Neural cell (in vitro differentiated cells): ENCODE results near the gene TRIM46. TPM values are rescaled to one million over a fixed set of nuclear protein-coding genes. Genes with fewer than 3 reads are reported as not detected.
"Not testable (repeated sequence)": the region's sequence is repeated elsewhere in the genome, so short reads cannot be mapped to it uniquely, and the experiment has no call there.

Source experiments
- H2AFZ ChIP-seq: fragments of 200-600, 300-800 bp; sonication (generic), shearing (Covaris generic); 2 replicates; pipeline ENCODE4 v1.6.0; 2014; ENCODE audit warnings: low read depth, mild to moderate bottlenecking, antibody characterized with exemption, low read length, moderate library complexity
- H3F3A ChIP-seq: fragments of 200-600 bp; shearing (Covaris generic); 2 replicates; pipeline ENCODE4 v1.6.1; 2016; ENCODE audit warnings: mild to moderate bottlenecking, moderate library complexity, mixed read lengths, antibody characterized with exemption, low read length; ENCODE audit not compliant: insufficient read depth, poor library complexity, severe bottlenecking
- H3K27ac ChIP-seq: fragments of 200-600, 300-800 bp; sonication (generic), shearing (Covaris generic); 2 replicates; pipeline ENCODE4 v1.5.1; 2014; ENCODE audit warnings: mild to moderate bottlenecking, low read length, moderate library complexity
- H3K27me3 ChIP-seq: fragments of 300-800, 200-600 bp; sonication (generic), shearing (Covaris generic); 2 replicates; pipeline ENCODE4 v1.6.0; 2014; ENCODE audit warnings: mild to moderate bottlenecking, low read depth, low read length, moderate library complexity; ENCODE audit not compliant: insufficient read depth
- H3K36me3 ChIP-seq: fragments of 300-800, 200-600 bp; sonication (generic), shearing (Covaris generic); 2 replicates; pipeline ENCODE4 v1.5.1; 2014; ENCODE audit warnings: mild to moderate bottlenecking, antibody characterized with exemption, low read length, moderate library complexity; ENCODE audit not compliant: insufficient read depth
- H3K4me2 ChIP-seq: fragments of 300-800, 200-600 bp; sonication (generic), shearing (Covaris generic); 2 replicates; pipeline ENCODE4 v1.6.0; 2014; ENCODE audit warnings: mild to moderate bottlenecking, low read length
- H3K4me3 ChIP-seq: fragments of 300-800, 200-600 bp; sonication (generic), shearing (Covaris generic); 2 replicates; pipeline ENCODE4 v1.5.1; 2014; ENCODE audit warnings: mild to moderate bottlenecking, low read length, moderate library complexity
- H3K79me2 ChIP-seq: fragments of 200-600 bp; shearing (Covaris generic); replicated peaks from 2 replicates; pipeline ENCODE4 v1.6.0; 2014; ENCODE audit warnings: mild to moderate bottlenecking, low read length, moderate library complexity; ENCODE audit not compliant: insufficient read depth
- H3K9ac ChIP-seq: fragments of 300-800, 200-600 bp; sonication (generic), shearing (Covaris generic); 2 replicates; pipeline ENCODE4 v1.6.1; 2016; ENCODE audit warnings: mild to moderate bottlenecking, low read length, mixed read lengths
- H3K9me2 ChIP-seq: fragments of 200-600 bp; shearing (Covaris generic); 2 replicates; pipeline ENCODE4 v1.6.1; 2016; ENCODE audit warnings: mild to moderate bottlenecking, low read length, mixed read lengths; ENCODE audit not compliant: insufficient read depth
- H3K9me3 ChIP-seq: fragments of 200-600, 300-800 bp; sonication (generic), shearing (Covaris generic); 2 replicates; pipeline ENCODE4 v1.6.1; 2016; ENCODE audit warnings: mild to moderate bottlenecking, mixed run types, low read length, moderate library complexity, mixed read lengths
- H4K20me1 ChIP-seq: fragments of 200-600 bp; shearing (Covaris generic); 2 replicates; pipeline ENCODE4 v1.6.1; 2016; ENCODE audit warnings: mild to moderate bottlenecking, mixed run types; ENCODE audit not compliant: insufficient read depth
- EP300 ChIP-seq: fragments of 450-650 bp; conservative IDR thresholded peaks from 2 replicates; pipeline ENCODE4 v1.6.1; 2014; ENCODE audit warnings: antibody characterized with exemption, mild to moderate bottlenecking, moderate library complexity; ENCODE audit not compliant: poor library complexity, severe bottlenecking
- EZH2 ChIP-seq: fragments of 200-600, 300-800 bp; shearing (Covaris generic), sonication (generic); IDR thresholded peaks from 2 replicates; pipeline ENCODE4 v1.6.1; 2014; ENCODE audit warnings: antibody characterized with exemption, low read length, borderline replicate concordance, mild to moderate bottlenecking; ENCODE audit not compliant: insufficient read depth, poor library complexity, severe bottlenecking
- MXI1 ChIP-seq: fragments of 450-650 bp; conservative IDR thresholded peaks from 2 replicates; pipeline ENCODE4 v1.6.1; 2014; ENCODE audit warnings: antibody characterized with exemption, mild to moderate bottlenecking; ENCODE audit not compliant: poor library complexity, severe bottlenecking
- POLR2AphosphoS5 ChIP-seq: IDR thresholded peaks from 2 replicates; pipeline ENCODE4 v1.6.1; 2012
- RAD21 ChIP-seq: fragments of 450-650 bp; conservative IDR thresholded peaks from 2 replicates; pipeline ENCODE4 v1.6.1; 2014; ENCODE audit warnings: antibody characterized with exemption, mild to moderate bottlenecking, moderate library complexity
- SMC3 ChIP-seq: fragments of 450-650 bp; conservative IDR thresholded peaks from 2 replicates; pipeline ENCODE4 v1.6.1; 2014; ENCODE audit warnings: antibody characterized with exemption, mild to moderate bottlenecking, moderate library complexity; ENCODE audit not compliant: poor library complexity
- TAF1 ChIP-seq: IDR thresholded peaks from 2 replicates; pipeline ENCODE4 v1.6.1; 2012; ENCODE audit warnings: low read depth
- polyA plus RNA-seq: library from polyadenylated mRNA; depleted of rRNA; stranded (reverse); fragments of >200 nt; gene quantifications from 2 replicates; pipeline ENCODE4 v1.2.3, GENCODE V29; 2014
- TF ChIP-seq, protein P1 (sequence below): fragments of 450-650 bp; IDR thresholded peaks from 2 replicates; pipeline ENCODE4 v1.5.1; 2014; ENCODE audit warnings: antibody characterized with exemption, mild to moderate bottlenecking, moderate library complexity; ENCODE audit not compliant: poor library complexity, severe bottlenecking
- TF ChIP-seq, protein P2 (sequence below): IDR thresholded peaks from 2 replicates; pipeline ENCODE4 v1.6.1; 2012; ENCODE audit warnings: borderline replicate concordance

The TRIM46 gene
- polyA plus RNA-seq, 1 donor from 2014 or later, result 31.5 TPM

DNA sequence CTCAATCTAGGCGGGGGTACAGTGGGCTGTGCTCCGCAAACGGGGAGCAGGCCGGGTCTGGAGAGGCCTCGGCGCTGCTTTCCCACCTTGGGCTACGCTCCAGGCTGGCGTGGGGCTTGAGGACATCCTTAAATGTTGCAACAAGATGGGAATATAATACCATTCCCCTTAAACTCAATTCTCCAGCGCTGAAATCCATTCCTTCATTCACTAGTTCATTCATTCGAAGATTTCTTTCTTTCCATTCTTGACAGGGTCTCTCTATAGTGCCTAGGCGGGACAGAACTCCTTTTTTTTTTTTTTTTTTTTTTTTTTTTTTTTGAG lies 33.1 kb upstream of the TRIM46 start:
- H3K9me3 ChIP-seq, result no peaks in the 10 kb centered on the region
- H3F3A ChIP-seq, result no peaks in the 10 kb centered on the region
- peak overlapping the region; percentile 69 for H3K4me2 ChIP-seq
- no peaks in the 10 kb centered on the region for H3K36me3 ChIP-seq
- H3K27me3 ChIP-seq, result no peaks in the 10 kb centered on the region
- peak overlapping the region; percentile 99 for H3K4me3 ChIP-seq
- no peaks in the 10 kb centered on the region for H4K20me1 ChIP-seq
- H3K9me2 ChIP-seq, result no peaks in the 10 kb centered on the region
- H3K79me2 ChIP-seq, result peaks cover 10% of the 10 kb centered on the region
- peak overlapping the region; percentile 65 for H3K27ac ChIP-seq
- TF ChIP-seq, protein P1, sequence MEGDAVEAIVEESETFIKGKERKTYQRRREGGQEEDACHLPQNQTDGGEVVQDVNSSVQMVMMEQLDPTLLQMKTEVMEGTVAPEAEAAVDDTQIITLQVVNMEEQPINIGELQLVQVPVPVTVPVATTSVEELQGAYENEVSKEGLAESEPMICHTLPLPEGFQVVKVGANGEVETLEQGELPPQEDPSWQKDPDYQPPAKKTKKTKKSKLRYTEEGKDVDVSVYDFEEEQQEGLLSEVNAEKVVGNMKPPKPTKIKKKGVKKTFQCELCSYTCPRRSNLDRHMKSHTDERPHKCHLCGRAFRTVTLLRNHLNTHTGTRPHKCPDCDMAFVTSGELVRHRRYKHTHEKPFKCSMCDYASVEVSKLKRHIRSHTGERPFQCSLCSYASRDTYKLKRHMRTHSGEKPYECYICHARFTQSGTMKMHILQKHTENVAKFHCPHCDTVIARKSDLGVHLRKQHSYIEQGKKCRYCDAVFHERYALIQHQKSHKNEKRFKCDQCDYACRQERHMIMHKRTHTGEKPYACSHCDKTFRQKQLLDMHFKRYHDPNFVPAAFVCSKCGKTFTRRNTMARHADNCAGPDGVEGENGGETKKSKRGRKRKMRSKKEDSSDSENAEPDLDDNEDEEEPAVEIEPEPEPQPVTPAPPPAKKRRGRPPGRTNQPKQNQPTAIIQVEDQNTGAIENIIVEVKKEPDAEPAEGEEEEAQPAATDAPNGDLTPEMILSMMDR, result no peak
- H3K9ac ChIP-seq, result peak overlapping the region; percentile 79
- H2AFZ ChIP-seq, result peak overlapping the region; percentile 94

DNA sequence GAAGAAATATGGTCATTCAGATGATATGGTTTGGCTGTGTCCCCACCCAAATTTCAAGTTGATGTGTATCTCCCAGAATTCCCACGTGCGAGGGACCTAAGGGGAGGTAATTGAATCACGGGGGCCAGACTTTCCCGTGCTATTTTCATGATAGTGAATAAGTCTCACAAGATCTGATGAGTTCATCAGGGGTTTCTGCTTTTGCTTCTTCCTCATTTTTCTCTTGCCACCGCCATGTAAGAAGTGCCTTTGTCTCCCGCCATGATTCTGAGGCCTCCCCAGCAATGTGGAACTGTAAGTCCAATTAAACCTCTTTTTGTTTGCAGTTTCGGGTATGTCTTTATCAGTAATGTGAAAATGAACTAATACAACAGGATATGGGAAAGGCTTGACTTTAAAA lies 31.9 kb upstream of the TRIM46 start:
- no peak for TF ChIP-seq POLR2AphosphoS5
- TF ChIP-seq TAF1, result no peak
- TF ChIP-seq SMC3, result no peak
- TF ChIP-seq EZH2, result no peak
- no peak for TF ChIP-seq EP300
- Histone ChIP-seq H3K36me3 (no peaks in the 10 kb centered on the region), H3K27ac (no peak overlapping the region), H3K9me2 (no peaks in the 10 kb centered on the region), H3F3A (no peaks in the 10 kb centered on the region), H3K4me3 (no peak overlapping the region), H2AFZ (no peak overlapping the region), H3K79me2 (peaks cover 10% of the 10 kb centered on the region), H3K4me2 (no peak overlapping the region), H3K27me3 (no peaks in the 10 kb centered on the region), H3K9me3 (no peaks in the 10 kb centered on the region), H4K20me1 (no peaks in the 10 kb centered on the region), H3K9ac (no peak overlapping the region)

DNA sequence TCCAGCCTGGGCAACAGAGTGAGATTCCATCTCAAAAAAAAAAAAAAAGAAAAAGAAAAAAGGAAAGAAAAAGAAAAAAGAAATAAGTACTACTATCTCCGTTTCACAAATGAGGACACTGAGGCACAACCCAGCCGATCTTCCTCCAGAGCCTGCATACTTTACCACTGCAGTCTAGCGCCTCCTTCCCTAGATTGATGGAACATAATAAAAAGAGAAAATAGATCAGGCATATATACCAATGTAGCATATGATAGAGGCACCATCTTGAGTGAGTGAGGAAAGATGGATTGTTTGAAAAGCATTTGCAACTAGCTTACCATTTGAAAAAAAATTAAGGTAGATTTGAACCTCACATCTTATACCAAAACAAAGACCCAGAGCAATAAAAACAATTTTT lies 28.2 kb upstream of the TRIM46 start:
- Histone ChIP-seq H3F3A (no peaks in the 10 kb centered on the region), H4K20me1 (no peaks in the 10 kb centered on the region), H3K9ac (no peak overlapping the region), H3K36me3 (no peaks in the 10 kb centered on the region), H3K27me3 (no peaks in the 10 kb centered on the region), H3K79me2 (no peaks in the 10 kb centered on the region), H3K4me3 (no peak overlapping the region), H2AFZ (no peak overlapping the region), H3K9me2 (no peaks in the 10 kb centered on the region), H3K4me2 (no peak overlapping the region), H3K27ac (no peak overlapping the region), H3K9me3 (no peaks in the 10 kb centered on the region)
- TF ChIP-seq EZH2 (no peak), SMC3 (no peak), EP300 (no peak), POLR2AphosphoS5 (no peak), RAD21 (no peak), MXI1 (no peak), TAF1 (no peak)
- TF ChIP-seq, protein P2, sequence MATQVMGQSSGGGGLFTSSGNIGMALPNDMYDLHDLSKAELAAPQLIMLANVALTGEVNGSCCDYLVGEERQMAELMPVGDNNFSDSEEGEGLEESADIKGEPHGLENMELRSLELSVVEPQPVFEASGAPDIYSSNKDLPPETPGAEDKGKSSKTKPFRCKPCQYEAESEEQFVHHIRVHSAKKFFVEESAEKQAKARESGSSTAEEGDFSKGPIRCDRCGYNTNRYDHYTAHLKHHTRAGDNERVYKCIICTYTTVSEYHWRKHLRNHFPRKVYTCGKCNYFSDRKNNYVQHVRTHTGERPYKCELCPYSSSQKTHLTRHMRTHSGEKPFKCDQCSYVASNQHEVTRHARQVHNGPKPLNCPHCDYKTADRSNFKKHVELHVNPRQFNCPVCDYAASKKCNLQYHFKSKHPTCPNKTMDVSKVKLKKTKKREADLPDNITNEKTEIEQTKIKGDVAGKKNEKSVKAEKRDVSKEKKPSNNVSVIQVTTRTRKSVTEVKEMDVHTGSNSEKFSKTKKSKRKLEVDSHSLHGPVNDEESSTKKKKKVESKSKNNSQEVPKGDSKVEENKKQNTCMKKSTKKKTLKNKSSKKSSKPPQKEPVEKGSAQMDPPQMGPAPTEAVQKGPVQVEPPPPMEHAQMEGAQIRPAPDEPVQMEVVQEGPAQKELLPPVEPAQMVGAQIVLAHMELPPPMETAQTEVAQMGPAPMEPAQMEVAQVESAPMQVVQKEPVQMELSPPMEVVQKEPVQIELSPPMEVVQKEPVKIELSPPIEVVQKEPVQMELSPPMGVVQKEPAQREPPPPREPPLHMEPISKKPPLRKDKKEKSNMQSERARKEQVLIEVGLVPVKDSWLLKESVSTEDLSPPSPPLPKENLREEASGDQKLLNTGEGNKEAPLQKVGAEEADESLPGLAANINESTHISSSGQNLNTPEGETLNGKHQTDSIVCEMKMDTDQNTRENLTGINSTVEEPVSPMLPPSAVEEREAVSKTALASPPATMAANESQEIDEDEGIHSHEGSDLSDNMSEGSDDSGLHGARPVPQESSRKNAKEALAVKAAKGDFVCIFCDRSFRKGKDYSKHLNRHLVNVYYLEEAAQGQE, result no peak
- TF ChIP-seq, protein P1, result no peak

DNA sequence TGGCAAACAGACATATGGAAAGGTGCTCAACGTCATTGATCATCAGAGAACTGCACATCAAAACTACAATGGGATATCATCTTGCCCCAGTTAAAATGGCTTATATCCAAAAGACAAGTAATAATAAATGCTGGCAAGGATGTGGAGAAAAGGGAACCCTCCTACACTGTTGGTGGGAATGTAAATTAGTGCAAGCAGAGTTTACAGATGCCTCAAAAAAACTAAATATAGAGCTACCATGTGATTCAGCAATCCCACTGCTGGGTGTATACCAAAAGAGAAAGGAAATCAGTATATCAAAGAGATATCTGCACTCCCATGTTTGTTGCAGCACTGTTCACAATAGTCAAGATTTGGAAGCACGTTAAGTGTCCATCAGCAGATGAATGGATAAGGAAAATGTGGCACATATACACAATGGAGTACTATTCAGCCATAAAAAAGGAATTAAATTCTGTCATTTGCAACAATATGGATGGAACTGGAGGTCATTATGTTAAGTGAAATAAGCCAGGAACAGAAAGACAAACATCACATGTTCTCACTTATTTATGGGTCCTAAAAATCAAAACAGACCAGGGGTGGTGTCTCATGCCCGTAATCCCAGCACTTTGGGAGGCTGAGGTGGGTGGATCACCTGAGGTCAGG lies 17.5 kb upstream of the TRIM46 start:
- H3K9me3 ChIP-seq, H3K27me3 ChIP-seq, H3K79me2 ChIP-seq, H3F3A ChIP-seq, H3K4me2 ChIP-seq, H2AFZ ChIP-seq, H3K9me2 ChIP-seq, H3K9ac ChIP-seq, H4K20me1 ChIP-seq, H3K36me3 ChIP-seq, H3K27ac ChIP-seq, H3K4me3 ChIP-seq: not testable (repeated sequence)
